Endothelial cell of umbilical vein (primary cell): ENCODE measurements around the gene CHIT1. TPM values are rescaled to one million over a fixed set of nuclear protein-coding genes. Genes with fewer than 3 reads are reported as not detected.

ENCODE experiments used
- BruUV-seq: library from RNA; stranded (reverse); fragments of 400-500 nt; replicated peaks from 2 replicates; lab custom pipeline; 2021; lab: Mats Ljungman, UMichigan
- CTCF ChIA-PET: fragments of 300-600, 350-600 bp; sonication (Branson Sonifier 250); formaldehyde crosslinking; loops from one replicate; lab custom pipeline; 2021; ENCODE audit warnings: antibody characterized with exemption, inconsistent platforms; lab: Charles Lee
- POLR2A ChIA-PET: fragments of 300-600, 350-600 bp; sonication (Branson Sonifier 250); formaldehyde crosslinking; loops from one replicate; lab custom pipeline; 2021; ENCODE audit warnings: antibody characterized with exemption, inconsistent platforms; lab: Charles Lee
- DNase-seq: peaks from one replicate; pipeline ENCODE4 v3.0.0-alpha.2; 2011; ENCODE audit warnings: low read depth, low spot score
- FAIRE-seq: peaks from 2 replicates; lab custom pipeline; 2011; peaks lifted over from hg19 to GRCh38; lab: Jason Lieb, UNC
- H2AFZ ChIP-seq: 2 replicates; pipeline ENCODE4 v1.6.0; 2012; ENCODE audit warnings: low read depth, low read length, control low read depth, inconsistent platforms
- H3K27ac ChIP-seq: 2 replicates; pipeline ENCODE4 v1.5.1; 2011; ENCODE audit warnings: low read depth, mild to moderate bottlenecking, control low read depth, low read length, moderate library complexity; ENCODE audit not compliant: insufficient read depth
- H3K27me3 ChIP-seq, 2 experiments: 2 replicates each; pipeline versions ENCODE4 v1.6.0 to v1.6.1; 2011; ENCODE audit warnings: low read length in 2 of 2, mixed read lengths in 1 of 2; ENCODE audit not compliant: control insufficient read depth in 2 of 2, insufficient read depth in 2 of 2
- H3K36me3 ChIP-seq, 2 experiments: 2 replicates in 1 of 2; 3 replicates in 1 of 2; pipeline ENCODE4 v1.5.1; 2011; ENCODE audit warnings: low read length in 2 of 2, mild to moderate bottlenecking in 1 of 2, moderate library complexity in 1 of 2; ENCODE audit not compliant: control insufficient read depth in 2 of 2, insufficient read depth in 2 of 2; ENCODE audit errors: extremely low read depth in 1 of 2
- H3K4me1 ChIP-seq: 3 replicates; pipeline ENCODE4 v1.5.1; 2011; ENCODE audit warnings: mild to moderate bottlenecking, low read length; ENCODE audit not compliant: control insufficient read depth, insufficient read depth; ENCODE audit errors: extremely low read depth
- H3K4me2 ChIP-seq: 2 replicates; pipeline ENCODE4 v1.6.1; 2011; ENCODE audit warnings: low read length, control low read depth, mixed read lengths; ENCODE audit not compliant: insufficient read depth
- H3K4me3 ChIP-seq, 3 experiments: fragments of 200-600 bp in 1 of 3; sonication (generic), shearing (Covaris generic) in 1 of 3; replicated peaks in 1 of 3; 2 replicates each; pipeline ENCODE4 v1.5.1; 2011 to 2016; ENCODE audit warnings: control low read depth in 3 of 3, low read length in 3 of 3, mild to moderate bottlenecking in 2 of 3, inconsistent platforms in 1 of 3, low read depth in 1 of 3, moderate library complexity in 1 of 3; ENCODE audit not compliant: insufficient read depth in 1 of 3
- H3K79me2 ChIP-seq: 2 replicates; pipeline ENCODE4 v1.6.0; 2012; ENCODE audit warnings: low read length, inconsistent platforms; ENCODE audit not compliant: control insufficient read depth, insufficient read depth
- H3K9ac ChIP-seq: replicated peaks from 2 replicates; pipeline ENCODE3; 2011; ENCODE audit warnings: low read length, control low read depth; ENCODE audit not compliant: insufficient read depth; ENCODE audit errors: extremely low read depth
- H3K9me1 ChIP-seq: replicated peaks from 3 replicates; pipeline ENCODE4 v1.6.0; 2011; ENCODE audit warnings: mild to moderate bottlenecking, low read length; ENCODE audit not compliant: control insufficient read depth, insufficient read depth; ENCODE audit errors: extremely low read depth
- H3K9me3 ChIP-seq: replicated peaks from 2 replicates; pipeline ENCODE4 v1.5.1; 2012; ENCODE audit warnings: low read length, inconsistent platforms; ENCODE audit not compliant: control insufficient read depth, insufficient read depth
- H4K20me1 ChIP-seq: replicated peaks from 2 replicates; pipeline ENCODE3; 2011; ENCODE audit warnings: mild to moderate bottlenecking, low read length; ENCODE audit not compliant: control insufficient read depth, insufficient read depth; ENCODE audit errors: extremely low read depth
- CTCF ChIP-seq, 2 donors: IDR thresholded peaks; 1 replicate in 1 of 2; 2 replicates in 1 of 2; pipeline ENCODE4 v1.5.1; 2011; ENCODE audit warnings: low read length in 2 of 2, mild to moderate bottlenecking in 2 of 2, moderate library complexity in 2 of 2, control low read depth in 1 of 2, inconsistent platforms in 1 of 2, low read depth in 1 of 2; ENCODE audit not compliant: insufficient read depth in 1 of 2; ENCODE audit errors: extremely low read depth in 1 of 2
- EZH2 ChIP-seq: IDR thresholded peaks from 2 replicates; pipeline ENCODE4 v1.6.1; 2012; ENCODE audit warnings: borderline replicate concordance, low read depth, mild to moderate bottlenecking, moderate library complexity, low read length, inconsistent platforms; ENCODE audit not compliant: severe bottlenecking
- FOS ChIP-seq: IDR thresholded peaks from 2 replicates; pipeline ENCODE4 v1.6.1; 2011; ENCODE audit warnings: mild to moderate bottlenecking, low read length, moderate library complexity, borderline replicate concordance; ENCODE audit not compliant: insufficient read depth
- GATA2 ChIP-seq: IDR thresholded peaks from 2 replicates; pipeline ENCODE4 v1.7.0; 2011; ENCODE audit warnings: low read depth, mild to moderate bottlenecking, moderate library complexity, mixed read lengths, low read length; ENCODE audit not compliant: insufficient read length, insufficient read depth
- JUN ChIP-seq: IDR thresholded peaks from 2 replicates; pipeline ENCODE4 v1.6.1; 2011; ENCODE audit warnings: borderline replicate concordance, low read depth; ENCODE audit not compliant: insufficient read length, insufficient read depth
- MAX ChIP-seq: IDR thresholded peaks from 2 replicates; pipeline ENCODE4 v1.6.1; 2011; ENCODE audit not compliant: insufficient read depth, insufficient read length
- MYC ChIP-seq: IDR thresholded peaks from one replicate; pipeline ENCODE4 v1.6.1; 2011; ENCODE audit warnings: mild to moderate bottlenecking, low read depth, low read length
- POLR2A ChIP-seq: IDR thresholded peaks from 2 replicates; pipeline ENCODE4 v1.6.1; 2012; ENCODE audit warnings: low read depth, mild to moderate bottlenecking, control low read depth, low read length
- POLR2AphosphoS5 ChIP-seq: IDR thresholded peaks from 2 replicates; pipeline ENCODE4 v1.6.1; 2012; ENCODE audit warnings: low read depth, mild to moderate bottlenecking, control low read depth, low read length, moderate library complexity; ENCODE audit not compliant: insufficient read depth
- dilution Hi-C: fragments of 300-500 bp; cut with MboI; formaldehyde crosslinking; loops from one replicate; pipeline ENCODE4 v1.15.0; 2019; ENCODE audit warnings: low sequenced_read_pairs; ENCODE audit not compliant: extremely low pct_ligation_motif_present
- intact Hi-C: fragments of 100-400 bp; cut with micrococcal nuclease; formaldehyde crosslinking; loops from one replicate; pipeline ENCODE4 v1.10.0; 2022
- polyA plus RNA-seq, 4 experiments: library from polyadenylated mRNA; depleted of rRNA in 3 of 4; stranded (reverse) in 3 of 4; unstranded in 1 of 4; fragments of >200 nt; gene quantifications; 2 replicates each; pipeline versions ENCODE4 v1.2.1 to v1.2.3, GENCODE V29; 2011 to 2012; ENCODE audit warnings: missing spikeins in 1 of 4
- total RNA-seq: library from RNA; stranded (reverse); gene quantifications from 2 replicates; pipeline ENCODE4 v1.2.3, GENCODE V29; 2021

CHIT1 gene
- total and polyA plus RNA-seq, 2 donors (not counting 3 experiments of a cell fraction or from before 2014, with no cell fraction given): not detected

GRCh38 chr1:203206129-203206687, 23.3 kb downstream of the CHIT1 start:
- Histone ChIP-seq H3K4me1 (no peaks in the 10 kb centered on the region), H2AFZ (no peak overlapping the region), H3K9me3 (no peaks in the 10 kb centered on the region), H3K4me2 (no peak overlapping the region), H3K27me3 (peaks cover 2 to 14% of the 10 kb centered on the region in 2 experiments), H3K27ac (no peak overlapping the region), H3K9me1 (no peaks in the 10 kb centered on the region), H3K36me3 (no peaks in the 10 kb centered on the region), H3K9ac (no peak overlapping the region), H4K20me1 (no peaks in the 10 kb centered on the region), H3K4me3 (no peak overlapping the region), H3K79me2 (no peaks in the 10 kb centered on the region)
- no TSS peak for BruUV-seq
- CTCF ChIA-PET: interaction anchor here (1.3 to 4.4 kb wide), 5 partner anchors 9 to 165 kb away, joined by 3 to 35 read pairs (median 6); no protein-coding TSS in a partner anchor
- POLR2A ChIA-PET: no interaction called here
- DNase-seq (peak; percentile 13), FAIRE-seq (no peak)
- intact Hi-C loops (no loop called here), dilution Hi-C loops (no loop called here)
- TF ChIP-seq CTCF (IDR thresholded peaks at IDR 0.05; ENCODE audit: extremely low read depth in 1 of 2, insufficient read depth in 1 of 2, low read depth in 1 of 2, low read length in 2 of 2) (no peak), POLR2A (no peak), GATA2 (no peak), EZH2 (no peak), MYC (no peak), JUN (no peak), MAX (no peak), FOS (no peak), POLR2AphosphoS5 (no peak)
